GM10248 (cell line): ENCODE results near the gene KCNT2.

Experiments used
- CTCF ChIA-PET: fragments of 300-600 bp; sonication (Branson Sonifier 250); formaldehyde crosslinking; extraction: SDS; loops from one replicate; lab custom pipeline; 2021; ENCODE audit warnings: antibody characterized with exemption; lab: Yijun Ruan, JAX
- POLR2A ChIA-PET: fragments of 350-650 bp; sonication (Branson Sonifier 250); formaldehyde crosslinking; extraction: SDS; loops from one replicate; lab custom pipeline; 2020; ENCODE audit warnings: antibody characterized with exemption; lab: Yijun Ruan, JAX
- DNase-seq: peaks from one replicate; pipeline ENCODE4 v3.0.0; 2012; ENCODE audit errors: extremely low spot score
- CTCF ChIP-seq: IDR thresholded peaks from 2 replicates; pipeline ENCODE4 v1.5.1; 2012; ENCODE audit warnings: mild to moderate bottlenecking, low read depth; ENCODE audit errors: extremely low read depth, missing control alignments, control extremely low read depth

The KCNT2 gene

GRCh38 chr1:196459383-196459782 is 148.9 kb downstream of the KCNT2 start:
- no peak for DNase-seq
- TF ChIP-seq CTCF = no peak
- ChIA-PET CTCF (no interaction called here), POLR2A (no interaction called here)

- no peak for DNase-seq
- POLR2A ChIA-PET = no interaction called here
- TF ChIP-seq CTCF = no peak
- CTCF ChIA-PET = interaction anchor here (1.1 kb wide), 1 partner anchor 8 kb away, joined by 4 read pairs; no protein-coding TSS in a partner anchor
These were observed 153.4 kb downstream of the KCNT2 start for GRCh38 chr1:196454792-196455191.

GRCh38 chr1:196451103-196451502 is 157.1 kb downstream of the KCNT2 start:
- CTCF ChIA-PET = no interaction called here
- no peak for TF ChIP-seq CTCF
- no peak for DNase-seq
- POLR2A ChIA-PET = no interaction called here

- POLR2A ChIA-PET = no interaction called here
- CTCF ChIA-PET = no interaction called here
- DNase-seq = no peak
- TF ChIP-seq CTCF = no peak
These were observed 157.8 kb downstream of the KCNT2 start for GRCh38 chr1:196450143-196451095.

- no peak for DNase-seq
- ChIA-PET CTCF (no interaction called here), POLR2A (no interaction called here)
- TF ChIP-seq CTCF = no peak
These were observed 158.8 kb downstream of the KCNT2 start for GRCh38 chr1:196449460-196449859.

- CTCF ChIA-PET = interaction anchor here (1.5 kb wide), 1 partner anchor 9 kb away, joined by 4 read pairs; no protein-coding TSS in a partner anchor
These were observed 162.5 kb downstream of the KCNT2 start for GRCh38 chr1:196445775-196446174.

More at GRCh38 chr1:196445775-196446174, 162.5 kb downstream of the KCNT2 start:
- TF ChIP-seq CTCF = no peak
- DNase-seq = no peak
- POLR2A ChIA-PET = interaction anchor here (0.7 kb wide), 1 partner anchor 410 kb away, joined by 3 read pairs; no protein-coding TSS in a partner anchor
